Astrocyte (in vitro differentiated cells and primary cell): ENCODE results near the gene PAM. TPM values are rescaled to one million over a fixed set of nuclear protein-coding genes. Genes with fewer than 3 reads are reported as not detected.

Source experiments
- DNase-seq: peaks from one replicate; pipeline ENCODE4 v3.0.0-alpha.2; 2010; ENCODE audit warnings: low read depth
- FAIRE-seq: peaks from 2 replicates; lab custom pipeline; 2011; peaks lifted over from hg19 to GRCh38; lab: Jason Lieb, UNC
- H2AFZ ChIP-seq: 2 replicates; pipeline ENCODE4 v1.6.0; 2012; ENCODE audit warnings: low read depth, low read length, inconsistent platforms
- H3K27ac ChIP-seq: 2 replicates; pipeline ENCODE4 v1.5.1; 2011; ENCODE audit warnings: low read depth, low read length, inconsistent platforms
- H3K27me3 ChIP-seq: 2 replicates; pipeline ENCODE4 v1.6.0; 2011; ENCODE audit warnings: low read length, inconsistent platforms; ENCODE audit not compliant: insufficient read depth
- H3K36me3 ChIP-seq: 2 replicates; pipeline ENCODE4 v1.5.1; 2011; ENCODE audit warnings: low read length, inconsistent platforms; ENCODE audit not compliant: insufficient read depth
- H3K4me1 ChIP-seq: 2 replicates; pipeline ENCODE4 v1.5.1; 2011; ENCODE audit warnings: low read length, inconsistent platforms; ENCODE audit not compliant: insufficient read depth
- H3K4me2 ChIP-seq: 2 replicates; pipeline ENCODE4 v1.6.0; 2012; ENCODE audit warnings: low read length, inconsistent platforms
- H3K4me3 ChIP-seq: 2 replicates; pipeline ENCODE4 v1.5.1; 2011; ENCODE audit warnings: low read depth, mild to moderate bottlenecking, low read length, inconsistent platforms; ENCODE audit not compliant: insufficient read depth
- H3K79me2 ChIP-seq: 2 replicates; pipeline ENCODE4 v1.6.0; 2012; ENCODE audit warnings: mild to moderate bottlenecking, low read length, inconsistent platforms; ENCODE audit not compliant: insufficient read depth
- H3K9ac ChIP-seq: 2 replicates; pipeline ENCODE4 v1.6.0; 2012; ENCODE audit warnings: mild to moderate bottlenecking, low read length, inconsistent platforms
- H3K9me3 ChIP-seq: 2 replicates; pipeline ENCODE4 v1.5.1; 2012; ENCODE audit warnings: low read depth, mild to moderate bottlenecking, low read length, inconsistent platforms; ENCODE audit not compliant: insufficient read depth
- H4K20me1 ChIP-seq: 2 replicates; pipeline ENCODE4 v1.6.0; 2012; ENCODE audit warnings: low read length, inconsistent platforms; ENCODE audit not compliant: insufficient read depth
- H3K27ac Mint-ChIP-seq: one replicate; pipeline ENCODE4 v1.8.0; 2021; ENCODE audit warnings: mild to moderate bottlenecking, mixed read lengths; ENCODE audit not compliant: unreplicated experiment
- H3K27me3 Mint-ChIP-seq: one replicate; pipeline ENCODE4 v1.8.0; 2021; ENCODE audit warnings: low read depth, mixed read lengths; ENCODE audit not compliant: unreplicated experiment
- H3K36me3 Mint-ChIP-seq: one replicate; pipeline ENCODE4 v1.8.0; 2021; ENCODE audit warnings: low read depth, mixed read lengths; ENCODE audit not compliant: unreplicated experiment
- H3K4me1 Mint-ChIP-seq: one replicate; pipeline ENCODE4 v1.8.0; 2021; ENCODE audit warnings: low read depth, mixed read lengths; ENCODE audit not compliant: unreplicated experiment
- H3K4me3 Mint-ChIP-seq: one replicate; pipeline ENCODE4 v1.8.0; 2021; ENCODE audit warnings: mild to moderate bottlenecking, moderate library complexity, mixed read lengths; ENCODE audit not compliant: unreplicated experiment
- H3K9me3 Mint-ChIP-seq: one replicate; pipeline ENCODE4 v1.8.0; 2021; ENCODE audit warnings: mild to moderate bottlenecking, mixed read lengths; ENCODE audit not compliant: unreplicated experiment
- EZH2 ChIP-seq: IDR thresholded peaks from 2 replicates; pipeline ENCODE4 v1.6.1; 2012; ENCODE audit warnings: mild to moderate bottlenecking, low read length, inconsistent platforms; ENCODE audit not compliant: insufficient read depth
- total RNA-seq: library from RNA; stranded (reverse); gene quantifications from 2 replicates; pipeline ENCODE4 v1.2.1, GENCODE V29; 2021
- TF ChIP-seq, protein P1 (sequence below): IDR thresholded peaks from 2 replicates; pipeline ENCODE4 v1.5.1; 2011; ENCODE audit warnings: low read depth, mild to moderate bottlenecking, inconsistent platforms, low read length, moderate library complexity; ENCODE audit not compliant: insufficient read depth

Gene PAM
- total RNA-seq, 1 donor from 2014 or later, result 301 TPM

- H3K27me3 ChIP-seq, result no peaks in the 10 kb centered on the region
- H4K20me1 ChIP-seq, result no peaks in the 10 kb centered on the region
- Mint-ChIP-seq H3K27ac (no peak overlapping the region), H3K27me3 (no peaks in the 10 kb centered on the region), H3K4me1 (peaks cover 9% of the 10 kb centered on the region), H3K9me3 (peaks cover 3% of the 10 kb centered on the region), H3K36me3 (peaks cover 2% of the 10 kb centered on the region), H3K4me3 (no peak overlapping the region)
- DNase-seq, result no peak
- H2AFZ ChIP-seq, result no peak overlapping the region
- no peak overlapping the region for H3K4me2 ChIP-seq
- H3K9me3 ChIP-seq, result no peaks in the 10 kb centered on the region
- H3K4me1 ChIP-seq, result no peaks in the 10 kb centered on the region
- peaks cover 25% of the 10 kb centered on the region for H3K79me2 ChIP-seq
- FAIRE-seq, result no peak
- H3K36me3 ChIP-seq, result no peaks in the 10 kb centered on the region
- H3K9ac ChIP-seq, result no peak overlapping the region
- H3K27ac ChIP-seq, result no peak overlapping the region
- no peak overlapping the region for H3K4me3 ChIP-seq
- TF ChIP-seq, protein P1, sequence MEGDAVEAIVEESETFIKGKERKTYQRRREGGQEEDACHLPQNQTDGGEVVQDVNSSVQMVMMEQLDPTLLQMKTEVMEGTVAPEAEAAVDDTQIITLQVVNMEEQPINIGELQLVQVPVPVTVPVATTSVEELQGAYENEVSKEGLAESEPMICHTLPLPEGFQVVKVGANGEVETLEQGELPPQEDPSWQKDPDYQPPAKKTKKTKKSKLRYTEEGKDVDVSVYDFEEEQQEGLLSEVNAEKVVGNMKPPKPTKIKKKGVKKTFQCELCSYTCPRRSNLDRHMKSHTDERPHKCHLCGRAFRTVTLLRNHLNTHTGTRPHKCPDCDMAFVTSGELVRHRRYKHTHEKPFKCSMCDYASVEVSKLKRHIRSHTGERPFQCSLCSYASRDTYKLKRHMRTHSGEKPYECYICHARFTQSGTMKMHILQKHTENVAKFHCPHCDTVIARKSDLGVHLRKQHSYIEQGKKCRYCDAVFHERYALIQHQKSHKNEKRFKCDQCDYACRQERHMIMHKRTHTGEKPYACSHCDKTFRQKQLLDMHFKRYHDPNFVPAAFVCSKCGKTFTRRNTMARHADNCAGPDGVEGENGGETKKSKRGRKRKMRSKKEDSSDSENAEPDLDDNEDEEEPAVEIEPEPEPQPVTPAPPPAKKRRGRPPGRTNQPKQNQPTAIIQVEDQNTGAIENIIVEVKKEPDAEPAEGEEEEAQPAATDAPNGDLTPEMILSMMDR, result no peak
- no peak for TF ChIP-seq EZH2
These were observed 15.7 kb downstream of the PAM start for GRCh38 chr5:102770803-102771202.

DNA sequence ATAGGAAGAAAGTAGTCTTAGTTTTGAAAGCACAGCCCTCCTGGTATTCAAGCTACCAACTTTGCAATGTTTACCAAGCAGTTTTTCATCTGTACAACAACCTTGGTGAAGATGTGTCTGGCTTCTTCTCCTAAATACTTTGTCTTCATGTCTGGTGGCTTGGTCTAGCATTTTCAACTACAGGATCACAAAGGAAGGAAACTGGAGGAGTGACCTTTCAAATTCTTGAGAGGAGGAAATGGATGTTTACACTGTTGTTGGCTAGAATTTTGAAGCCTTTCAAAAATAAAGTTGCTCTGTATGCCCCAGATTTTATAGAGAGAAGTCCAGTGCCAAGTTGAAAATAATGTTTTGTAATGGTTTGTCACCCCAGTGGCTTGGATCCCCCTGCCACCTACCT is 16.3 kb downstream of the PAM start:
- no peaks in the 10 kb centered on the region for H3K4me1 ChIP-seq
- FAIRE-seq, result no peak

DNA sequence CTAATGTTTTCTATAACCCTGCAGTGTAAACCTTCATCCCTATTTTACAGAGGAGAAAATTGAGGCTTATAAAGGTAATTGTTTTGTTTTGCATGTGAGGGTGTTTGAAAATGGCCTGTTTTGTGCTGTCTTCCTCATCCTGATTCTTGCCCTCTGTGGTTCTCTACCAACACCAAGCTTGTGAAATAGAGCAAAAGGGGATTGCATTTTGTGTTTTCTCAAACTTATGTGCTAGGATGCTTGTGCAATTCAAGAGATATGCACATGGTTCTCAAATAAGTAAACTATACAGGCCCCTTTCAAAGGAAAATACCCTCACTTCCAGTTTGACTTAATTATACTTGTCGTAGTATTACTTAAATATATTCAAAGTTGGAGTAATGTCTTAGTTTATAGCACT is 17.2 kb downstream of the PAM start:
- Histone ChIP-seq H3K9me3 (no peaks in the 10 kb centered on the region), H2AFZ (no peak overlapping the region), H3K27me3 (no peaks in the 10 kb centered on the region), H3K36me3 (no peaks in the 10 kb centered on the region), H3K4me2 (no peak overlapping the region), H3K79me2 (peaks cover 25% of the 10 kb centered on the region), H3K4me1 (no peaks in the 10 kb centered on the region), H3K4me3 (no peak overlapping the region), H3K27ac (no peak overlapping the region), H4K20me1 (no peaks in the 10 kb centered on the region), H3K9ac (no peak overlapping the region)
- Mint-ChIP-seq H3K27me3 (no peaks in the 10 kb centered on the region), H3K9me3 (peaks cover 3% of the 10 kb centered on the region), H3K4me1 (peaks cover 11% of the 10 kb centered on the region), H3K36me3 (peaks cover 2% of the 10 kb centered on the region), H3K27ac (no peak overlapping the region), H3K4me3 (no peak overlapping the region)
- DNase-seq, result no peak
- TF ChIP-seq EZH2, result no peak
- TF ChIP-seq, protein P1, result no peak
- FAIRE-seq, result no peak

More for the DNA sequence above, 16.3 kb downstream of the PAM start:
- peaks cover 2% of the 10 kb centered on the region for H3K36me3 Mint-ChIP-seq
- no peaks in the 10 kb centered on the region for H4K20me1 ChIP-seq
- H2AFZ ChIP-seq, result no peak overlapping the region
- no peak overlapping the region for H3K27ac ChIP-seq
- H3K9me3 Mint-ChIP-seq, result peaks cover 3% of the 10 kb centered on the region
- DNase-seq, result no peak
- no peak overlapping the region for H3K4me2 ChIP-seq
- H3K79me2 ChIP-seq, result peaks cover 25% of the 10 kb centered on the region
- no peak overlapping the region for H3K9ac ChIP-seq
- peaks cover 11% of the 10 kb centered on the region for H3K4me1 Mint-ChIP-seq
- no peak overlapping the region for H3K4me3 Mint-ChIP-seq
- no peaks in the 10 kb centered on the region for H3K36me3 ChIP-seq
- no peak for TF ChIP-seq EZH2
- TF ChIP-seq, protein P1, result no peak
- H3K9me3 ChIP-seq, result no peaks in the 10 kb centered on the region
- H3K27me3 Mint-ChIP-seq, result no peaks in the 10 kb centered on the region
- H3K27me3 ChIP-seq, result no peaks in the 10 kb centered on the region
- H3K4me3 ChIP-seq, result no peak overlapping the region
- H3K27ac Mint-ChIP-seq, result no peak overlapping the region
